Activated CD4-positive, alpha-beta T cell treated with anti-CD3 and anti-CD28 coated beads, Interleukin-2, amount 10 ng/mL, durations not matched to agents 24 days and 14 days (primary cell): Measurements from ENCODE around the gene TMEM40. TPM values are rescaled to one million over a fixed set of nuclear protein-coding genes. Genes with fewer than 3 reads are reported as not detected.

ENCODE experiments used
- DNase-seq: peaks from one replicate; pipeline ENCODE4 v3.0.0; 2022
- H3K27ac Mint-ChIP-seq: one replicate; pipeline ENCODE4 v1.8.0; 2022; ENCODE audit warnings: mild to moderate bottlenecking, mixed read lengths
- H3K27me3 Mint-ChIP-seq: one replicate; pipeline ENCODE4 v1.8.0; 2022; ENCODE audit warnings: mixed read lengths
- H3K36me3 Mint-ChIP-seq: one replicate; pipeline ENCODE4 v1.8.0; 2022; ENCODE audit warnings: low read depth, mild to moderate bottlenecking, mixed read lengths
- H3K4me1 Mint-ChIP-seq: one replicate; pipeline ENCODE4 v1.8.0; 2021; ENCODE audit warnings: mixed read lengths
- H3K4me3 Mint-ChIP-seq: one replicate; pipeline ENCODE4 v1.8.0; 2022; ENCODE audit warnings: mild to moderate bottlenecking, moderate library complexity, mixed read lengths
- H3K9me3 Mint-ChIP-seq: one replicate; pipeline ENCODE4 v1.8.0; 2021; ENCODE audit warnings: mixed read lengths
- intact Hi-C: fragments of 100-400 bp; cut with micrococcal nuclease; formaldehyde crosslinking; loops from one replicate; pipeline ENCODE4 v1.15.1; 2023
- total RNA-seq: library from RNA; stranded (reverse); gene quantifications from 2 replicates; pipeline ENCODE4 v1.2.3, GENCODE V29; 2022

Gene TMEM40
- total RNA-seq, 1 donor from 2014 or later = not detected

DNA sequence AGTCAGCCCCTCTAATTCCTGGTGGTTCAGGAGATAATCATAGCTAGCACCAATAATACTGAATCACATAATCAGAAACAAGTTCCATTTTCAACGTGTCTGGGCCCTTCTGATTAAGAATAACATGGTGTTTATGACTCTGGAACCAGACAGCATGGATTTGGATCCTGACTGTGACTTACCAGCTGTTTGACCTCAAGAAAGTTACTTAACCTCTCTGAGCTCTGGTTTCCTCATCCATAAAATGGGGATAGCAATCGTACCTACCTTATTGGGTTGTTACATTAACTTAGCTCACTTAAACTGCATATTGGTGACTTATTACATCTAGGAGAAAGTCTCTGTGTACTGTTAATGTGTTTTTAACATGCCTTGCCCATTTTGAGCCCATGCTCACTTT, 10.7 kb upstream of the TMEM40 start:
- Mint-ChIP-seq H3K9me3 (no peaks in the 10 kb centered on the region), H3K27ac (no peak overlapping the region), H3K27me3 (peaks cover 6% of the 10 kb centered on the region), H3K4me1 (peaks cover 6% of the 10 kb centered on the region), H3K4me3 (no peak overlapping the region), H3K36me3 (no peaks in the 10 kb centered on the region)
- no peak for DNase-seq
- intact Hi-C loops = no loop called here

DNA sequence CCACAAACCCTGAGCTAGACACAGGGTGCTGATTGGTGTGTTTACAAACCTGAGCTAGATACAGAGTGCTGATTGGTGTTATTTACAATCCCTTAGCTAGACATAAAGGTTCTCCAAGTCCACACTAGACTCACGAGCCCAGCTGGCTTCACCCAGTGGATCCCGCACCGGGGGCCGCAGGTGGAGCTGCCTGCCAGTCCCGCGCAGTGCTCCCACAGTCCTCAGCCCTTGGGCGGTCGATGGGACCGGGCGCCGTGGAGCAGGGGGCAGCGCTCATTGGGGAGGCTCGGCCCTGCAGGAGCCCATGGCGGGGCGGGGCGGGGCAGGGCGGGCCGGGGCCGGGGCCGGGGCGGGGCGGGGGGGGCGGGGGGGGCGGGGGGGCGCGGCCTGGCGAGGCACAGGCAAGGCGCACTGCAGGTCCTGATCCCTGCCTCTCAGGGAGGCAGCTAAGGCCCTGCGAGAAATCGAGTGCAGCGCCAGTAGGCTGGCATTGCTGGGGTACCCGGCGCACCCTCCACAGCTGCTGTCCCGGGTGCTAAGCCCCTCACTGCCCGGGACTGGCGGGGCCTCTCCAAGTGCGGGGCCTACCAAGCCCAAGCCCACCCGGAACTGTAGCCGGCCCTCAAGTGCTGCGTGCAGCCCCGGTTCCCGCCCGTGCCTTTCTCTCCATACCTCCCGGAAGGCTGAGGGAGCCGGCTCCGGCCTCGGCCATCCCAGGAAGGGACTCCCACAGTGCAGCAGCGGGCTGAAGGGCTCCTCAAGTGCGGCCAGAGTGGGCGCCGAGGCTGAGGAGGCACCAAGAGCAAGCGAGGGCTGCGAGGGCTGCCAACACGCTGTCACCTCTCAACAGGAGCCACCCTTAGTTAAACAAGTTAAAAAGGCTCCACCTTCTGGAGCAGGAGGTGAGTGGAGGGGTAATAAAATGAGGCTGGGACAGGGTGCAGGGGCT, 9.8 kb upstream of the TMEM40 start:
- H3K36me3 Mint-ChIP-seq = no peaks in the 10 kb centered on the region
- H3K27ac Mint-ChIP-seq = no peak overlapping the region
- peaks cover 6% of the 10 kb centered on the region for H3K27me3 Mint-ChIP-seq
- H3K4me3 Mint-ChIP-seq = no peak overlapping the region
- intact Hi-C loops = no loop called here
- no peaks in the 10 kb centered on the region for H3K9me3 Mint-ChIP-seq
- DNase-seq = no peak
- peaks cover 6% of the 10 kb centered on the region for H3K4me1 Mint-ChIP-seq

DNA sequence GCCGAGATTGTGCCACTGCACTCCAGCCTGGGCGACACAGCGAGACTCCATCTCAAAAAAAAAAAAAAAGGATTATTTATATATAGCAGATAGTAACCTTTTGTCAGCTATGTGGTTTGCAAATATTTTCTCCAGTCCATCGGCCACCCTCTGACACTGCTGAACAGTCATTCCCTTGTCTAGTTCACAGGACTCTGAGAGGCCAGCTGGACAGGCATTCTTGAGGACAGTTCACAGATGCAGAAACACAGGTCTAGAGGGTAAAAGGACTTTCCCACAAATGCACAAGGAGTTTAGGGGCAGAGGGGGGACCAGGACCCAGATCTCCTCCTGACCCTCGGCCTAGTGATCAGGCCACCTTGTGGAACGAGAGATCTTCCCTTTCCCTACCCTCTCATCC, 7.5 kb upstream of the TMEM40 start:
- Mint-ChIP-seq H3K36me3 (no peaks in the 10 kb centered on the region), H3K4me1 (peaks cover 2% of the 10 kb centered on the region), H3K27ac (no peak overlapping the region), H3K4me3 (no peak overlapping the region), H3K27me3 (peaks cover 2% of the 10 kb centered on the region), H3K9me3 (no peaks in the 10 kb centered on the region)
- intact Hi-C loops = no loop called here
- no peak for DNase-seq

- Mint-ChIP-seq H3K36me3 (no peaks in the 10 kb centered on the region), H3K9me3 (no peaks in the 10 kb centered on the region), H3K4me1 (peaks cover 2% of the 10 kb centered on the region), H3K27me3 (no peaks in the 10 kb centered on the region), H3K27ac (no peak overlapping the region), H3K4me3 (no peak overlapping the region)
- intact Hi-C loops = no loop called here
- no peak for DNase-seq
Measured at GRCh38 chr3:12764171-12764776, 5.2 kb upstream of the TMEM40 start.

- Mint-ChIP-seq H3K4me3 (no peak overlapping the region), H3K27ac (no peak overlapping the region)
Measured at GRCh38 chr3:12759693-12760565, 870 bp upstream of the TMEM40 start.

GRCh38 chr3:12758025-12758781, 856 bp downstream of the TMEM40 start:
- H3K9me3 Mint-ChIP-seq = no peaks in the 10 kb centered on the region
- H3K36me3 Mint-ChIP-seq = no peaks in the 10 kb centered on the region
- peaks cover 8% of the 10 kb centered on the region for H3K4me1 Mint-ChIP-seq
- DNase-seq = no peak
- no peak overlapping the region for H3K27ac Mint-ChIP-seq
- H3K27me3 Mint-ChIP-seq = peaks cover 4% of the 10 kb centered on the region
- intact Hi-C loops = no loop called here
- no peak overlapping the region for H3K4me3 Mint-ChIP-seq

More at GRCh38 chr3:12759693-12760565, 870 bp upstream of the TMEM40 start:
- Mint-ChIP-seq H3K27me3 (peaks cover 4% of the 10 kb centered on the region), H3K4me1 (peaks cover 8% of the 10 kb centered on the region), H3K9me3 (no peaks in the 10 kb centered on the region), H3K36me3 (no peaks in the 10 kb centered on the region)
- DNase-seq = no peak
- intact Hi-C loops = no loop called here

DNA sequence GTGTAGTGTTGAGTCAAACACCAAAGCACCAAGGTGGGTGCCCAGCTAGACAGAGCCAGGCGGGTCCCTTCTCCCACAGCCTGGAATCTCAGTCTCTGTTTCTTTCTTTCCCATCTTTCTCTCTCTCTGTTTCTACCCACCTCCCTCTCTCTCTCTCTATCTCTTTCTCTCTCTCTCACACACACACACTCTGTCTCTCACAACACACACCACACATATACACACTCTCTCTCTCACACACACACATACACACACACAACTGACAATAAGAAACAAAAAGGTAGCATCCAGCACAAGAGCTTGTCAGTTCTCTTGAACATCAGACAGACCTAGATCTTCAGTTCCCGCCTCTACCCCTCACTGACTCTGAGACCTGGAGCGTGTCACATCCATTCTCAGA, 2.4 kb downstream of the TMEM40 start:
- Mint-ChIP-seq H3K4me3 (no peak overlapping the region), H3K9me3 (no peaks in the 10 kb centered on the region), H3K4me1 (peaks cover 6% of the 10 kb centered on the region), H3K27me3 (peaks cover 7% of the 10 kb centered on the region), H3K36me3 (no peaks in the 10 kb centered on the region), H3K27ac (no peak overlapping the region)
- no peak for DNase-seq
- intact Hi-C loops = no loop called here

DNA sequence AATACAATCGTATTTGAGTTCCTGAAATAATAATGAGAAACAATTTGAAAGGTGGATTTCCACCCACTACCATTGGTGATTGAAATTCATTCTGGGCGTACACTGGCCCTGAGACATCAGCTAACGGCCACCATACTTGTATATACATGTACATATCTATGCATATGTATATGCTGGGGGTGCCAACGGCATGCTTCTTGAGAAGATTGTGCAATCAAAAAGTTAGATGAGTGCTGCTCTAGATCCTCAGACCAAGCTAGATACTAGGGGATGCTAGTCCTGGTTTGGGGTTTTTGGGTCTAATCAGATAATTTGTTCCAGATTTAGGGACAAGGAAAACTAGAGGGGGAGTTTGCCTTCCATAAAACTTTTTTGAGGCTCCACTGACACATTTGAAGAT, 2.9 kb downstream of the TMEM40 start:
- intact Hi-C loops = no loop called here
- Mint-ChIP-seq H3K9me3 (no peaks in the 10 kb centered on the region), H3K27ac (no peak overlapping the region), H3K4me1 (peaks cover 6% of the 10 kb centered on the region), H3K27me3 (peaks cover 7% of the 10 kb centered on the region), H3K4me3 (no peak overlapping the region), H3K36me3 (no peaks in the 10 kb centered on the region)
- no peak for DNase-seq

- Mint-ChIP-seq H3K9me3 (no peaks in the 10 kb centered on the region), H3K36me3 (no peaks in the 10 kb centered on the region), H3K4me3 (no peak overlapping the region), H3K4me1 (peaks cover 7% of the 10 kb centered on the region), H3K27me3 (peaks cover 7% of the 10 kb centered on the region), H3K27ac (no peak overlapping the region)
- no peak for DNase-seq
- intact Hi-C loops = no loop called here
Measured at GRCh38 chr3:12755754-12756153, 3.3 kb downstream of the TMEM40 start.

- Mint-ChIP-seq H3K9me3 (no peaks in the 10 kb centered on the region), H3K4me1 (peaks cover 11% of the 10 kb centered on the region), H3K36me3 (no peaks in the 10 kb centered on the region), H3K27me3 (peaks cover 7% of the 10 kb centered on the region), H3K4me3 (no peak overlapping the region), H3K27ac (no peak overlapping the region)
- no peak for DNase-seq
- intact Hi-C loops = no loop called here
Measured at GRCh38 chr3:12754313-12754712, 4.7 kb downstream of the TMEM40 start.

GRCh38 chr3:12753275-12754028, 5.6 kb downstream of the TMEM40 start:
- peaks cover 11% of the 10 kb centered on the region for H3K4me1 Mint-ChIP-seq
- H3K9me3 Mint-ChIP-seq = no peaks in the 10 kb centered on the region
- no peak for DNase-seq
- H3K4me3 Mint-ChIP-seq = no peak overlapping the region
- peak overlapping the region; percentile 51 for H3K27ac Mint-ChIP-seq
- H3K27me3 Mint-ChIP-seq = peaks cover 7% of the 10 kb centered on the region
- H3K36me3 Mint-ChIP-seq = no peaks in the 10 kb centered on the region
- intact Hi-C loops = no loop called here

DNA sequence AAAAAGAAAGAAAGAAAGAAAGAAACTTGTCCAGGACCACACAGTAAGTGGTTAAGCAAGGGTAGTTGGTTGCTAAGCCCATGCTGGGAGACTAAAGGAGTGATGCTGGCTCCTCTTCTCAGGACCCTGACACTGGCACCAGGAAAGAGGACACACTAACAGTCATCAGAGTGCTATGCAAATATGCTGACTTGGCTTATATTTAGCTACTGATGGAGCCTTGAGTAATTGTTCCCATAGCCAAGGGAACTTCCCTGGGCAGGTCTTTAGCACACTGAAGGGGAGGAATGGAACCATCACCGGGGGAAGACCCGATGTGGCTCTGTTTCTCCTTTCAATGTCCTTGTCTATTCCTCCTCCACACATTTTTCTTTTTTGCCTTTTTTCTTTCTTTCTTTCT, 6.2 kb downstream of the TMEM40 start:
- Mint-ChIP-seq H3K4me3 (no peak overlapping the region), H3K27ac (no peak overlapping the region), H3K36me3 (no peaks in the 10 kb centered on the region), H3K27me3 (peaks cover 7% of the 10 kb centered on the region), H3K4me1 (peaks cover 8% of the 10 kb centered on the region), H3K9me3 (no peaks in the 10 kb centered on the region)
- no peak for DNase-seq
- intact Hi-C loops = no loop called here

GRCh38 chr3:12752102-12752501, 7.0 kb downstream of the TMEM40 start:
- Mint-ChIP-seq H3K4me3 (no peak overlapping the region), H3K9me3 (no peaks in the 10 kb centered on the region), H3K36me3 (no peaks in the 10 kb centered on the region), H3K27ac (no peak overlapping the region), H3K4me1 (peaks cover 8% of the 10 kb centered on the region), H3K27me3 (peaks cover 7% of the 10 kb centered on the region)
- no peak for DNase-seq
- intact Hi-C loops = no loop called here
